ENCODE measurements around the gene FNDC3B.

FNDC3B gene

GRCh38 chr3:172319595-172319994 lies 280.2 kb downstream of the FNDC3B start:
- TF ChIP-seq ZNF404 (tag by site-specific recombination; IDR thresholded peaks at IDR 0.05) (no peak), ZSCAN16 (tag by site-specific recombination; IDR thresholded peaks at IDR 0.05) (no peak), ZNF10 (tag by site-specific recombination; IDR thresholded peaks at IDR 0.05) (no peak), MYNN (tag by site-specific recombination; IDR thresholded peaks at IDR 0.05; ENCODE audit: borderline replicate concordance) (no peak), ZNF596 (tag by site-specific recombination; IDR thresholded peaks at IDR 0.05) (no peak), YY1 (tag by site-specific recombination; IDR thresholded peaks at IDR 0.05) (no peak), ZNF169 (tag by site-specific recombination; IDR thresholded peaks at IDR 0.05) (no peak), FEZF1 (tag by site-specific recombination; IDR thresholded peaks at IDR 0.05) (no peak), ZNF747 (tag by site-specific recombination; IDR thresholded peaks at IDR 0.05) (no peak), ZNF658 (tag by site-specific recombination; IDR thresholded peaks at IDR 0.05) (no peak), ZNF837 (tag by site-specific recombination; IDR thresholded peaks at IDR 0.05) (no peak), ZNF138 (tag by site-specific recombination; IDR thresholded peaks at IDR 0.05; ENCODE audit: borderline replicate concordance) (no peak)
- Histone ChIP-seq H3K36me3 (ENCODE audit: control insufficient read depth in 2 of 2, insufficient read depth in 1 of 2, low read length in 2 of 2) (peaks cover 0 to 17% of the 10 kb centered on the region in 2 experiments; a peak in 1 of 3 replicates), H3K9me3 (ENCODE audit: control insufficient read depth, insufficient read depth, low read depth, low read length) (no peaks in the 10 kb centered on the region), H3K27ac (ENCODE audit: extremely low read depth, low read depth, low read length) (no peak overlapping the region), H3K4me1 (ENCODE audit: control insufficient read depth, insufficient read depth, low read length) (no peaks in the 10 kb centered on the region), H3K4me3 (ENCODE audit: low read depth, low read length) (no peak overlapping the region)
- ChIA-PET POLR2A (no interaction called here), CTCF (interaction anchor here (2.4 kb wide), 1 partner anchor 12 kb away, joined by 13 read pairs; no protein-coding TSS in a partner anchor)

DNA sequence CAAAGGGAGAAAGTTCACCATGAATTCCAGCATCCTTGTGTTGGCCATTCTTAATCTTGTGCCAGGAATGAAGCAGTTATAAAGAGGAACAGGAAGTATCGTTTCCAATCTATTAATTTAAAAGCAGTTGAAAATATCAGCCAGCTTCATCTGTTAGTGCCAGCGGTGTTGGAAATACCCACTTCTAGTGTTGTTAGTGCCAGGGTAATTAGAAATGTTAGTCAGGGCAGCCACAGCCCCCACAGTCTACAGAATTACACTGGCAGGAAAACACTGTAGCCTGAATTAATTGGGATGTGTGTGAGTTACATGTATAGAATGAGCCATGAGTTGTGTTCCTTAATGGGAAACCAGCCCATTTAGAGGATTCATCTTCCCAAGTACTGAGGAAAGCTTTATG lies 281.1 kb downstream of the FNDC3B start:
- H3K4me1 ChIP-seq (ENCODE audit: control insufficient read depth, insufficient read depth, low read length): no peaks in the 10 kb centered on the region
- H3K27ac ChIP-seq (ENCODE audit: extremely low read depth, low read depth, low read length): no peak overlapping the region
- peaks cover 0 to 26% of the 10 kb centered on the region in 2 experiments; a peak in 1 of 3 replicates for H3K36me3 ChIP-seq (ENCODE audit: control insufficient read depth in 2 of 2, insufficient read depth in 1 of 2, low read length in 2 of 2)
- POLR2A ChIA-PET: no interaction called here
- CTCF ChIA-PET: interaction anchor here (1.4 kb wide), 1 partner anchor 13 kb away, joined by 8 read pairs; no protein-coding TSS in a partner anchor
- TF ChIP-seq ZNF510 (tag by site-specific recombination; IDR thresholded peaks at IDR 0.05; ENCODE audit: insufficient replicate concordance) (no peak), ZNF785 (tag by site-specific recombination; IDR thresholded peaks at IDR 0.05) (no peak), ZBTB7A (tag by site-specific recombination; IDR thresholded peaks at IDR 0.05; ENCODE audit: low read depth) (no peak), ZIC2 (tag by site-specific recombination; IDR thresholded peaks at IDR 0.05) (no peak), ZNF211 (tag by site-specific recombination; IDR thresholded peaks at IDR 0.05; ENCODE audit: low read depth) (no peak), HOXD13 (CRISPR knock-in tag; IDR thresholded peaks at IDR 0.05; ENCODE audit: borderline replicate concordance) (no peak), ZNF518A (tag by site-specific recombination; conservative IDR thresholded peaks at IDR 0.05; ENCODE audit: low read depth) (no peak), ZNF473 (tag by site-specific recombination; IDR thresholded peaks at IDR 0.05) (no peak), ZNF341 (tag by site-specific recombination; IDR thresholded peaks at IDR 0.05; ENCODE audit: low read depth) (no peak), ZNF354C (tag by site-specific recombination; IDR thresholded peaks at IDR 0.05; ENCODE audit: borderline replicate concordance, low read depth) (no peak), ZNF19 (tag by site-specific recombination; IDR thresholded peaks at IDR 0.05; ENCODE audit: low read depth) (no peak), ZNF10 (tag by site-specific recombination; IDR thresholded peaks at IDR 0.05) (no peak)
- TF ChIP-seq, protein P1, sequence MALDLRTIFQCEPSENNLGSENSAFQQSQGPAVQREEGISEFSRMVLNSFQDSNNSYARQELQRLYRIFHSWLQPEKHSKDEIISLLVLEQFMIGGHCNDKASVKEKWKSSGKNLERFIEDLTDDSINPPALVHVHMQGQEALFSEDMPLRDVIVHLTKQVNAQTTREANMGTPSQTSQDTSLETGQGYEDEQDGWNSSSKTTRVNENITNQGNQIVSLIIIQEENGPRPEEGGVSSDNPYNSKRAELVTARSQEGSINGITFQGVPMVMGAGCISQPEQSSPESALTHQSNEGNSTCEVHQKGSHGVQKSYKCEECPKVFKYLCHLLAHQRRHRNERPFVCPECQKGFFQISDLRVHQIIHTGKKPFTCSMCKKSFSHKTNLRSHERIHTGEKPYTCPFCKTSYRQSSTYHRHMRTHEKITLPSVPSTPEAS (tag by site-specific recombination; IDR thresholded peaks at IDR 0.05): no peak
- TF ChIP-seq, protein P2, sequence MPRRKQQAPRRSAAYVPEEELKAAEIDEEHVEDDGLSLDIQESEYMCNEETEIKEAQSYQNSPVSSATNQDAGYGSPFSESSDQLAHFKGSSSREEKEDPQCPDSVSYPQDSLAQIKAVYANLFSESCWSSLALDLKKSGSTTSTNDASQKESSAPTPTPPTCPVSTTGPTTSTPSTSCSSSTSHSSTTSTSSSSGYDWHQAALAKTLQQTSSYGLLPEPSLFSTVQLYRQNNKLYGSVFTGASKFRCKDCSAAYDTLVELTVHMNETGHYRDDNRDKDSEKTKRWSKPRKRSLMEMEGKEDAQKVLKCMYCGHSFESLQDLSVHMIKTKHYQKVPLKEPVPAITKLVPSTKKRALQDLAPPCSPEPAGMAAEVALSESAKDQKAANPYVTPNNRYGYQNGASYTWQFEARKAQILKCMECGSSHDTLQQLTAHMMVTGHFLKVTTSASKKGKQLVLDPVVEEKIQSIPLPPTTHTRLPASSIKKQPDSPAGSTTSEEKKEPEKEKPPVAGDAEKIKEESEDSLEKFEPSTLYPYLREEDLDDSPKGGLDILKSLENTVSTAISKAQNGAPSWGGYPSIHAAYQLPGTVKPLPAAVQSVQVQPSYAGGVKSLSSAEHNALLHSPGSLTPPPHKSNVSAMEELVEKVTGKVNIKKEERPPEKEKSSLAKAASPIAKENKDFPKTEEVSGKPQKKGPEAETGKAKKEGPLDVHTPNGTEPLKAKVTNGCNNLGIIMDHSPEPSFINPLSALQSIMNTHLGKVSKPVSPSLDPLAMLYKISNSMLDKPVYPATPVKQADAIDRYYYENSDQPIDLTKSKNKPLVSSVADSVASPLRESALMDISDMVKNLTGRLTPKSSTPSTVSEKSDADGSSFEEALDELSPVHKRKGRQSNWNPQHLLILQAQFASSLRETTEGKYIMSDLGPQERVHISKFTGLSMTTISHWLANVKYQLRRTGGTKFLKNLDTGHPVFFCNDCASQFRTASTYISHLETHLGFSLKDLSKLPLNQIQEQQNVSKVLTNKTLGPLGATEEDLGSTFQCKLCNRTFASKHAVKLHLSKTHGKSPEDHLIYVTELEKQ (tag by site-specific recombination; IDR thresholded peaks at IDR 0.05; ENCODE audit: borderline replicate concordance): no peak
- no peak overlapping the region for H3K4me3 ChIP-seq (ENCODE audit: low read depth, low read length)
- no peaks in the 10 kb centered on the region for H3K9me3 ChIP-seq (ENCODE audit: control insufficient read depth, insufficient read depth, low read depth, low read length)
